DMS153 (cell line): Measurements from ENCODE around the gene PHF23.

Experiments used
- DNase-seq: peaks from one replicate; lab custom pipeline; 2025; lab: John Stamatoyannopoulos, UW

Gene PHF23

GRCh38 chr17:7237761-7238419 lies 1.4 kb downstream of the PHF23 start:
- DNase-seq: no peak

GRCh38 chr17:7237266-7237760 lies 1.9 kb downstream of the PHF23 start:
- no peak for DNase-seq

GRCh38 chr17:7236808-7237207 lies 2.4 kb downstream of the PHF23 start:
- no peak for DNase-seq

- no peak for DNase-seq
Observed at GRCh38 chr17:7235693-7236665, 3.3 kb downstream of the PHF23 start.

GRCh38 chr17:7234083-7234951 lies 4.9 kb downstream of the PHF23 start, which contains the start of gene DVL2:
Gene DVL2 (minus strand): TSS chr17:7234517. CDS start chr17:7234262, 255 bp downstream.
- peak; percentile 39 for DNase-seq

GRCh38 chr17:7233701-7234082 lies 5.6 kb downstream of the PHF23 start:
- DNase-seq: no peak

GRCh38 chr17:7232114-7232513 lies 7.1 kb downstream of the PHF23 start:
- no peak for DNase-seq

GRCh38 chr17:7229504-7229903 lies 9.8 kb downstream of the PHF23 start:
- no peak for DNase-seq

- DNase-seq: no peak
Observed at GRCh38 chr17:7228920-7229319, 10.3 kb downstream of the PHF23 start.

GRCh38 chr17:7226721-7227710 lies 12.2 kb downstream of the PHF23 start:
- DNase-seq: no peak

GRCh38 chr17:7225711-7226331 lies 13.4 kb downstream of the PHF23 start:
- DNase-seq: no peak

- no peak for DNase-seq
Observed at GRCh38 chr17:7224661-7225111, 14.6 kb downstream of the PHF23 start.

GRCh38 chr17:7224110-7224509 lies 15.1 kb downstream of the PHF23 start:
- DNase-seq: no peak

GRCh38 chr17:7223375-7223774 lies 15.9 kb downstream of the PHF23 start:
- DNase-seq: no peak

GRCh38 chr17:7222972-7223292 lies 16.3 kb downstream of the PHF23 start:
- no peak for DNase-seq

GRCh38 chr17:7222093-7222971 lies 16.9 kb downstream of the PHF23 start:
- DNase-seq: no peak

- DNase-seq: no peak
Observed at GRCh38 chr17:7221278-7222092, 17.8 kb downstream of the PHF23 start.

- no peak for DNase-seq
Observed at GRCh38 chr17:7220593-7221277, 18.5 kb downstream of the PHF23 start.
